ENCODE measurements around the gene CHAT.

The CHAT gene

DNA sequence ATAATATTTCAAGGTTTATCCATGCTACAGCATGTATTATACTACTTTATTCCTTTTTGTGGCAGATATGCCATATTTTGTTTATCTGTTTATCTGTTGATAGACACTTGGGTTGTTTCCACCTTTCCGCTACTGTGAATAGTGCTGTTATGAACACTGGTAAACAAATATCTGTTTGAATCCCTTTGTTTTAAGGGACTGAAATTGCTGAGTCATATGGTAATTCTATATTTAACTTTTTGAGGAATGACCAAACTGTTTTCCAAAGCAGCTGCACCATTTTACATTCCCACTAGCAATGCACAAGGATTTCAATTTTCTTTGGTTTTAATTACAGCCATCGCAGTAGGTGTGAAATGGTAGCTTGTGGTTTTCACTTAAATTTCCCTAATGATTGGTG, 69.0 kb downstream of the CHAT start:
- no peak for DNase-seq (ENCODE audit: insufficient read length)
- FAIRE-seq, result no peak
- TF ChIP-seq TAF1 (IDR thresholded peaks at IDR 0.05; ENCODE audit: borderline replicate concordance, low read depth, low read length), result no peak
- TF ChIP-seq POLR2A (IDR thresholded peaks at IDR 0.05; ENCODE audit: low read depth, low read length), result no peak
- TF ChIP-seq POLR2AphosphoS5 (IDR thresholded peaks at IDR 0.05; ENCODE audit: low read depth, low read length), result no peak

DNA sequence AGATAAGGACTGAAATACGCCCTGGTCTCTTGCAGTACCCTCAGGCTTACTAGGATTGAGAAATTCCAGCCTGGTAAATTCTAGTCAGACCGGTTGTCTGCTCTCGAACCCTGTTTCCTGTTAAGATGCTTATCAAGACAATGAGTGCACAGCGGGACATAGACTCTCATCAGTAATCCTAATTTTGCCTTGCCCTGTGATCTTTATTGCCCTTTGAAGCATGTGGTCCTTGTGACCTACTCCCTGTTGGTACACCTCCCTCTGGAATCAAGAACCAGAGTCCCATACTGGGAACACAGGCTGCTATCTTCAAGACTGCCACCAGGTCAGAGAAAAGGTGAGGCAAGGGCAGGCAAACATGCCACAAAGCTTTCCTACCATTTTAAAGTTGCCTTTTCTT, 72.8 kb downstream of the CHAT start:
- no peak for DNase-seq (ENCODE audit: insufficient read length)
- no peak for TF ChIP-seq POLR2A (IDR thresholded peaks at IDR 0.05; ENCODE audit: low read depth, low read length)
- no peak for TF ChIP-seq TAF1 (IDR thresholded peaks at IDR 0.05; ENCODE audit: borderline replicate concordance, low read depth, low read length)
- TF ChIP-seq POLR2AphosphoS5 (IDR thresholded peaks at IDR 0.05; ENCODE audit: low read depth, low read length), result no peak
- no peak for FAIRE-seq

DNA sequence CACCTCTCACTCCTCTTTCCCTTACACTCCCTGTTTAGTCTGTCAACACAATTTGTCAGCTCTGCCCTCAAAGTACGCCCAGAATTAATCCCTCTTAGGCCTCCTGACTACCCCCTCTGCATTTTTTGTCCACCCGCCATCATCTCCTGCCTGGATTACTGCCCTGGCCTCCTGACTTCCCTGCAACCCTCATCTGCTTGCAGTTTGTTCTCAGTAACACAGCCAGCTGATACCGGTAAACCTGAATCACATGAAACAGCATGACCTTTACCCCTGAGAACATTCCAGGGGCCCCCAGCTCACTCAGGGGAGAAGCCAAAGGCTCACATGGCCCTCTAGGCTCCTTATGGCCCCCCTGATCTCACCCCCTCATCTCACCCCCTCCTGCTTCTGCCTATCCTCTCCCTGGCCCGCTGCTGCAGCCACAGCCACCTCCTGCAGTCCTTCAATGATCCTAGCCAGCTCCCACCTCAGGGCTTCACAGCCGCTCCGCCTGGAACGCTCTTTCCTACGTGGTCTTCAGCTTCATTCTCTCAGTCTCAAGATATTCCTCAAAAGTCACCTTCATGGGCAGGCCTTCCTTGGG, 74.5 kb downstream of the CHAT start:
- FAIRE-seq (no peak), DNase-seq (ENCODE audit: insufficient read length) (no peak)
- no peak for TF ChIP-seq TAF1 (IDR thresholded peaks at IDR 0.05; ENCODE audit: borderline replicate concordance, low read depth, low read length)
- no peak for TF ChIP-seq POLR2AphosphoS5 (IDR thresholded peaks at IDR 0.05; ENCODE audit: low read depth, low read length)
- no peak for TF ChIP-seq POLR2A (IDR thresholded peaks at IDR 0.05; ENCODE audit: low read depth, low read length)

DNA sequence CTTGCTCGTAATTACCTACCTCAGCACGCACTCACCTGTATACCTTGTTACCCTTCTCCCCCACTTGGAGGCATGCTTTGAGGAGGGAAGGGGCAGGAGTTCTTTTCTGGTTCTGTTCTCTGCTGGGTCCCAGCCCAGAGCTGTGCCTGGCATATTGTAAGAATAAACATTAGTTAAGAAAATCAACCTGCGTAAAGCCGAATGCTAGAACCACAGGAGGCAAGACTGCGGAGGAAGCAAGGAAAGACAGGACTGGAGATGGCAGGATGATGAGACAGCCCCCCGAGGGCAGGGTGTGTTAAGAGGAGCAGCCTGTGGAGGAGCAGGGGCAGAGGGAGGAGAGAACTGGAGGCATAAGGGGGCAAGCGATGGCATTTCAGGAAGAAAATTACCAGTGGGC, 75.1 kb downstream of the CHAT start:
- no peak for DNase-seq (ENCODE audit: insufficient read length)
- no peak for TF ChIP-seq TAF1 (IDR thresholded peaks at IDR 0.05; ENCODE audit: borderline replicate concordance, low read depth, low read length)
- no peak for TF ChIP-seq POLR2A (IDR thresholded peaks at IDR 0.05; ENCODE audit: low read depth, low read length)
- no peak for TF ChIP-seq POLR2AphosphoS5 (IDR thresholded peaks at IDR 0.05; ENCODE audit: low read depth, low read length)
- FAIRE-seq, result no peak

DNA sequence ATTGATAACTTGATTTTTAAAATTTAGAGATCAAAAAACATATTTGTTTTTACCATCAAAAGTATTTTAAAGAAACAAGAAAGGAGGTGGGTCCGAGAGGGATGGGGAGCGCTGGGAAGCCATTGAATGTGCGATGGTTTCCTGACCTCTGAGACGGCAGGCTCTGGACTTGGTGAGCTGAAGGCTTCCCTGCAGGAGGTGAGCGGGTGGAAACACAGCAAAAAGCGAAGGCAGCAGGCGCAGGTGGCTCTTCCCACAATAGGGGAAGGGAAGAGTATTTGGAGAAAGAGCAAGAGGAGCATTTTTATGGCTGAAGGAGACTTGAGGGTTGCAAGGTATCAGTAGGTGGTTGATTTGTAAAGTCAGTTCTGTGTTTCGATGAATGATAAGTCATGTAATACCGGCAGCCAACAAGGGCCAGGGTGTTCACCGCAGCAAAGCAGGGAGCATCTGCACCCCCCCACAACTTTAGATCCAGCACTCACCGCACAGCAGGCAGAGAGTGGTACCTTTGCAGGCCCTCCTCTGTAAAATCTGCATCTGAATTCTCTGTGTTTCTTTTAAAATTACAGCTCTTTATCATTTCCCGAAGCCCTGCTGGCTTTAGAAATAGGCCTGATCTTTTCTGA, 76.2 kb downstream of the CHAT start:
- TF ChIP-seq POLR2A (IDR thresholded peaks at IDR 0.05; ENCODE audit: low read depth, low read length) (no peak), TAF1 (IDR thresholded peaks at IDR 0.05; ENCODE audit: borderline replicate concordance, low read depth, low read length) (no peak), POLR2AphosphoS5 (IDR thresholded peaks at IDR 0.05; ENCODE audit: low read depth, low read length) (no peak)
- DNase-seq (ENCODE audit: insufficient read length), result no peak
- no peak for FAIRE-seq

DNA sequence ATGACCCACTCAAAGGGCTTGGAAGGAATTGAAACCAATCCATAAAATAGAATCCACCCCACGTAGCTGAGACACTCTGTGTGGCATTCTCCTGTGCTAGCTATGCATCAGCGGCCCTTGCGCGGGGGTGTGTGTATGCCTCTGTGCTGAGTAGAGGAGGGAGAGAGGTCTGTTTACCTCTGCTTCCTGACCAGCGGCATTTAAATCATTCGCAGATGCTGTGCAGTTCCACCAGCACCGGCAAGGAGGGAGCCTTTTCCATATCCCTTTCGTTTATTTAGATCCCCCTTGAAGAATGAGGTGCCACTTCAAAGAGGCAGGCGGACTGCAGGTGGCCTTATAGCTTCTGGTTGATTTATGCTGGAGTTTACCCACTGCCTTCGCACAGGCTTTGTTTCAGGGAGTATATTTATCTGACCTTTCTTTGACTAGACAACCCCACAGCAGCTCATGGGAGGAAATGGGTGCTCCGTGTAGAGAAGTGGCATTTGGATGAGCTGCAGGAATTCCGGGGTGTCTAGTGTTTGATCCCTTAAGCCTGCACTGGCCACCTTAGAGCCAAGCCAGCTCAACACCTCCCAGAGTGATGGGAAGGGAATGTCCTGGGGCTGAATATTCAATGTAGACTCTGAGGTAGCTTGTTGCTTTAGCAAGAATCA, 77.0 kb downstream of the CHAT start:
- DNase-seq (ENCODE audit: insufficient read length) (no peak), FAIRE-seq (no peak)
- no peak for TF ChIP-seq TAF1 (IDR thresholded peaks at IDR 0.05; ENCODE audit: borderline replicate concordance, low read depth, low read length)
- TF ChIP-seq POLR2AphosphoS5 (IDR thresholded peaks at IDR 0.05; ENCODE audit: low read depth, low read length), result no peak
- no peak for TF ChIP-seq POLR2A (IDR thresholded peaks at IDR 0.05; ENCODE audit: low read depth, low read length)

DNA sequence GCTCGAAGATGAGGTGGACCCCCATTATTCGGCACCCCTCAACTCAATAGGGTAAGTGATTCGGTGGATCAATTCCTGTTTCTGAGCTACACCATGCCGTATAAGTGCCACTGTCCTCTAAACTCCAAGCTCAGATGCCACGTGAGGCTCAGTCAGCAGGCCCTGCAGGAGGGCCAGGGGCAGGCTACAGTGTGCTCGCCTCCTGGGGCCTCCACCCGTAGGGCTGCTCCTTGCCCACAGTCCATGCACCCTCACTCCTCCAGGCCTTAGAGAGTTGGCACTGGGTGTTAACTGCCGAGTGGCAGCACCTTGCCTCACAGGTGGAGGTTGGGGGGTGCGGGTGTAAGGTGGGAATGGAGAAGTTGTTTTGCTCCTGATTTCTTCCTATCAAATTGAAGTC, 77.8 kb downstream of the CHAT start:
- no peak for TF ChIP-seq POLR2A (IDR thresholded peaks at IDR 0.05; ENCODE audit: low read depth, low read length)
- TF ChIP-seq TAF1 (IDR thresholded peaks at IDR 0.05; ENCODE audit: borderline replicate concordance, low read depth, low read length), result no peak
- TF ChIP-seq POLR2AphosphoS5 (IDR thresholded peaks at IDR 0.05; ENCODE audit: low read depth, low read length), result no peak
- no peak for FAIRE-seq
- DNase-seq (ENCODE audit: insufficient read length), result no peak

DNA sequence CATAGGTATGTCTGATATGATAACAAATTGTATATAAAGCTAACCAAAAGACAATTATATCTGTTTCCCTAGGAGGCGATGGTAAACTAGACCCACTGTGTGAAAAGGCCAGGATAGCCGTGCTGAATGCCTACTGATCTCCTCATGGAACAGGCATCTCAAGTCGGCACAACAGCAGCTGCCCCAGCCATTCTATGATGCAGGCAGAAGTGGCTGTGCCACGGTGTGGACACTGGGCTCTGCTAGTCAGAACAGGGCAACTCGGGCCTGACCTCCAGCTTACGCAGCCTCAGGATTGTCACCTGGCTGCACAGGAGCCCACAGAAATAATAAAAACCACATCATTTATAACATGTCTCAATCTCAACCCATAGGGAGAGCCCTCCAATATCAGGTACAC, 80.6 kb downstream of the CHAT start:
- FAIRE-seq (no peak), DNase-seq (ENCODE audit: insufficient read length) (no peak)

DNA sequence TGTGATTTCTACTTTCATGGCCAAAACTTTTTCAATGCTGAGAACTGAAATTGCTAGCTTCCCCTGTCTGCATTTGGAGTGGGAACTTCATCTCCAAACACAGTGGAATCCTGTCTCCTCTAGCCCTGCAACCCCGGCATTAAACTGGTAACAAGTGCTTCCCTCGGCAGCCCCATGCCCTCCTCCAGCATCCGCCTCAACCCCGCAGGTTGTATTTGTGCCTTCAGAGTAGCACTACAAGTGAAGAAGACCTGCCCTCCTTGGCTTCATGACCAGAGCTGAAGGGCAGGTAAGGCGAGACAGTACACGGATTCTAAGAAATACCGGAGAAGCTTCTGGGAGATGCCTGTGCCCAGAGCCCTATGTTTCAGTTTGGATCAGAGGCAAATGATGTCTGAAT, 82.5 kb downstream of the CHAT start:
- no peak for DNase-seq (ENCODE audit: insufficient read length)
- TF ChIP-seq POLR2A (IDR thresholded peaks at IDR 0.05; ENCODE audit: low read depth, low read length), result no peak
- TF ChIP-seq POLR2AphosphoS5 (IDR thresholded peaks at IDR 0.05; ENCODE audit: low read depth, low read length), result no peak
- no peak for TF ChIP-seq TAF1 (IDR thresholded peaks at IDR 0.05; ENCODE audit: borderline replicate concordance, low read depth, low read length)
- FAIRE-seq, result no peak

More for the DNA sequence above, 80.6 kb downstream of the CHAT start:
- TF ChIP-seq TAF1 (IDR thresholded peaks at IDR 0.05; ENCODE audit: borderline replicate concordance, low read depth, low read length) (no peak), POLR2AphosphoS5 (IDR thresholded peaks at IDR 0.05; ENCODE audit: low read depth, low read length) (no peak), POLR2A (IDR thresholded peaks at IDR 0.05; ENCODE audit: low read depth, low read length) (no peak)

DNA sequence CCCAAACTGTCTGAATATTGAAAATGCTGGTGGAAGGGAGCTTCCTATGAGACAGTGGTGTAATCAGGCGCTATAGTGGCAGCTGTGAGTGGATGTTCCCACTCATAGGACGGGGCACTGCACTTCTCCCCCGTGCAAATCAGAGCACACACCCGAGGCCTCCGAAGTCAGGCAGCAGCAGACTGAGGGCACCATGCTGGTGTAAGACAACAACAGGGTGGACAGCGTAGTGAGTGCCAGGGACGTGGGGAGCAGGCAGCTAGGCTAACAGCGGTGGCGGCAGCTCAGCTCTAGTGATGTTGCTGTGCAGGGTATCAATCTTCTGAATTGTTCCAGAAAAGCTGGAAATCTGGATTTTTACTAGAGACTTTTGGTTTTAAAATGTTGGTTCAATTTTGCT, 84.8 kb downstream of the CHAT start:
- DNase-seq (ENCODE audit: insufficient read length) (no peak), FAIRE-seq (no peak)
- TF ChIP-seq POLR2A (IDR thresholded peaks at IDR 0.05; ENCODE audit: low read depth, low read length), result no peak
- no peak for TF ChIP-seq TAF1 (IDR thresholded peaks at IDR 0.05; ENCODE audit: borderline replicate concordance, low read depth, low read length)
- TF ChIP-seq POLR2AphosphoS5 (IDR thresholded peaks at IDR 0.05; ENCODE audit: low read depth, low read length), result no peak

DNA sequence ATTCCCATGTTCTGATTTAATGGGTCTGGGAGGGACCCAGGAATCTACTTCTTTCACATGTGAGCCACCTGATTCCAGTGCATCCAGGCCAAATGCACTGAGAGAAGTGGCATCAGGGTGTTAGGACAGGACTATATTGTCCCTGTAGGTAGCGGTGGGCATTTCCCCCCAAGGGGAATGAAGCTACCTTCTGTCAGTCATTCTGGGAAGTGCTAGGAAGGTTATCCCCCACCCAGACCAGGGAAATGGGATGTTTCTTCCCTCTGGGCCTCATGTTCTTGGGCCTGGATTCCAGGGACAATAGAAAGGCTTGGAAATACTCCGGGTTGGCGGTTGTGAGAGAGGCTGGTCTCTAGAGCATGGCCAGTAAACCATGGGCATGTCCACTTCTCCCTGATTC, 86.4 kb downstream of the CHAT start:
- DNase-seq (ENCODE audit: insufficient read length), result no peak
- TF ChIP-seq POLR2AphosphoS5 (IDR thresholded peaks at IDR 0.05; ENCODE audit: low read depth, low read length), result no peak
- TF ChIP-seq POLR2A (IDR thresholded peaks at IDR 0.05; ENCODE audit: low read depth, low read length), result no peak
- no peak for TF ChIP-seq TAF1 (IDR thresholded peaks at IDR 0.05; ENCODE audit: borderline replicate concordance, low read depth, low read length)
- FAIRE-seq, result no peak

DNA sequence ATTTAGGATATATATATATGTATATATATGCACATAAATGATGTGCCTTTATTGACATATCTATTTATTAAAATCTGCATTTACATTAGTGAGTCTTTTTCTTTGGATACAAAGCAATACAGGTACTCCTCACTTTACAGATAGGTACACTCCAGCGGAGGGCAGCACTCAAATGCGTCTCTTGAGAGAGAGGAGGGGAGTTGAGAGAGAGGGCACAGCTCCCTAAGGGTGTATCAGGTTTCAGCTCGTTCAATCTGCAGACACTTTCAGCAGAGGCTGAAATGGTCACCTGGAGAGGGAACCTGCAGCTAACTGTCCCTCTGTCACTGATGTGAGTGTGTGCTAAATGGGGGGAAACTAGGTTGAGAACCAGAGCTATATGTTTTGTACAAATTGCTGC, 87.2 kb downstream of the CHAT start:
- FAIRE-seq (no peak), DNase-seq (ENCODE audit: insufficient read length) (no peak)
- TF ChIP-seq POLR2A (IDR thresholded peaks at IDR 0.05; ENCODE audit: low read depth, low read length), result no peak

All from GM12892 (cell line).